NCI-H748 (cell line): Measurements from ENCODE around the gene RBFOX2.
A peak's percentile ranks its signal among the peaks of the same experiment; 100 is the strongest.
"Not testable (repeated sequence)": the region's sequence is repeated elsewhere in the genome, so short reads cannot be mapped to it uniquely, and the experiment has no call there.

Source experiments
- DNase-seq: peaks from one replicate; lab custom pipeline; 2025; ENCODE audit not compliant: unreplicated experiment; lab: John Stamatoyannopoulos, UW

RBFOX2 gene

DNA sequence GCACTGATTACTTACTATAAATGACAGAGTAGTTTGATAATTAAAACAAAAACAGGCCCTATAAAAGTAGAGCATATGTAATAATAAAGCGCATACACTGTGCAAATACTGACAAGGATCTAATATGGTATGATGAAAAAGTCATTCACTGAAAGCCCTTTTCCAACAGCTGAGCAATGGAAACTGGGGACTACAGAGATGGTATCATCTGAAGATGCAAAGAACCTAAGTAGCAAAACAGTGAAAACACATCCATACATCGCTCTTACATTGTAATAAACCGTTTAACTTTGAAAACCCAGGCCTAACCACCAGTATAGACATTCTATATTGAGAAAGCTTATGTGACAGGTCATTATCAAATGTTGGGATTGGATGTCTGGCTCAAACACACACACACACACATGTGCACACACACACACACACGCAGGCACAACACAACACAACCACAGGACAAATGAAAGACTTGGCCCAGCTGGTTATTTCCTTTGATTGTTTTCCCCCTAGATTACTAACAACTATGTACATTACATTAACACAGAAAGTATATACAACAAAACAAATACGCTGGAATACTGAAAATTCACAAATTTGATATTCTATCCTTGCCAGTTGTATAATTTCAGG is 191.4 kb downstream of the RBFOX2 start:
- DNase-seq: peak; percentile 13

GRCh38 chr22:35835998-35836691 is 192.5 kb downstream of the RBFOX2 start:
- DNase-seq: peak; percentile 86

GRCh38 chr22:35835267-35835997 is 193.2 kb downstream of the RBFOX2 start:
- DNase-seq: no peak

- no peak for DNase-seq
Measured at GRCh38 chr22:35834061-35834460, 194.6 kb downstream of the RBFOX2 start.

DNA sequence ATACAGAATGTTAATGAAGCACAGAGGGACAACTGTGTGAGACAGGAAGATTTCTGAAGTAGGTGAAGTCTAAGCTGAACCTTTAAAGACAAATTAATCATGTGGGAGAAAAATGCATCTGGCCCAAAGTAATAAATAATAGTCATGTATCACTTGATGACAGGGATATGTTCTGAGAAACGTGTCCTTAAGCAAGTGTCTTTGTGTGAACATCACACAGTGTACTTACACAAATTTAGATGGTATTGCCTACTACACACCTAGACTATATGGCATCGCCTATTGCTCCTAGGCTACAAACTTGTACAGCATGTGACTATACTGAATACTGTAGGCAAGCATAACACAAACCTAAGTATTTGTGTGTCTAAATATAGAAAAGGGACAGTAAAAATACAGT is 198.3 kb downstream of the RBFOX2 start:
- DNase-seq: no peak

GRCh38 chr22:35824256-35824655 is 204.4 kb downstream of the RBFOX2 start:
- no peak for DNase-seq

- no peak for DNase-seq
Measured at GRCh38 chr22:35821654-35822053, 207.0 kb downstream of the RBFOX2 start.

GRCh38 chr22:35819421-35819820 is 209.2 kb downstream of the RBFOX2 start:
- no peak for DNase-seq

- DNase-seq: no peak
Measured at GRCh38 chr22:35818897-35819296, 209.7 kb downstream of the RBFOX2 start.

GRCh38 chr22:35812600-35812999 is 216.0 kb downstream of the RBFOX2 start:
- DNase-seq: peak; percentile 8

DNA sequence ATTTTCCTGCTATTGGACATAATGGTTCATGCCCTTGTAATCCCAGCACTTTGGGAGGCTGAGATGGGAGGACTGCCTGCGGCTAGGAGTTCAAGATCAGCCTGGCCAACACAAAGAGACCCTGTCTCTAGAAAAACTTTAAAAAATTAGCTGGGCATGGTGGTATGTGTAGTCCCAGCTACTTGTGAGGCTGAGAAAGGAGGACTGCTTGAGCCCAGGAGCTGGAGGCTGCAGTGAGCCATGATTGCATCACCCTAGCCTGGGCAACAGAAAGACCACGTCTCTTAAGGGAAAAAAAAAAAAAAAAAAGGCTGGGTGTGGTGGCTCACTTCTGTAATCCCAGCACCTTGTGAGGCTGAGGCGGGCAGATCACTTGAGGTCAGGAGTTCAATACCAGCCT is 217.0 kb downstream of the RBFOX2 start:
- DNase-seq: no peak

GRCh38 chr22:35809816-35810215 is 218.8 kb downstream of the RBFOX2 start:
- DNase-seq: no peak

GRCh38 chr22:35808377-35808776 is 220.2 kb downstream of the RBFOX2 start:
- DNase-seq: no peak

- DNase-seq: not testable (repeated sequence)
Measured at GRCh38 chr22:35806668-35807067, 222.0 kb downstream of the RBFOX2 start.

DNA sequence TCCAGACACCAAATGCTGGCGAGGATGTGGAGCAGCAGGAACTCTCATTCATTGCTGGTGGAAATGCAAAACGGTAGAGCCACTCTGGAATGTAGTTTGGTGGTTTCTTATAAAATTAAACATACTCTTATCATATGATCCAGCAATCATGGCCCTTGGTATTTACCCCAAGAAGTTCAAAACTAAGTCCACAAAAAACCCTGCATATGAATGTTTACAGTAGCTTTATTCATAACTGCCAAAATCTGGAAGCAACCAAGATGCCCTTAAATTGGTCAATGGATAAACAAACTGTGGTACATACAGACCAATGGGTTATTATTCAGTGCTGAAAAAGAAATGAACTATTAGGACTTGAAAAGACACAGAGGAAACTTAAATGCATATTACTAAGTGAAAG is 223.2 kb downstream of the RBFOX2 start:
- DNase-seq: no peak

GRCh38 chr22:35804421-35804820 is 224.2 kb downstream of the RBFOX2 start:
- no peak for DNase-seq

DNA sequence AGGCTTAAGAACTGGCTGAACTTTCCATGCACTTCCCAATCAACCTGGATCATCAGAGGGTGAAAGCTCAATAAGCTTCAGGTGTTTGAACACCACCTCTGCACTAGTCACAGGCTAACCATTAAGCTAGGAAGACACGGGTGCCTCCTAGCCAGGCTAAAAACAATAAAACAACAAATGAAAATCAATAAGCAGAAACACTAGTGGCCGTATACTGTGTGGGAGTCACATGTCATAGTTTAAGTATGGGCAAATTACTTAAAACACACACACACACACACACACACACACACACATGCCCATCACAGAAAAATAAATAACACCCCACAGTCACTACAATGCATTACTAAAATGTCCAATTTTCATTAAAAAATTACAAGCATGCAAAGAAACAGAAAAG is 225.7 kb downstream of the RBFOX2 start:
- no peak for DNase-seq

- not testable (repeated sequence) for DNase-seq
Measured at GRCh38 chr22:35801301-35801700, 227.3 kb downstream of the RBFOX2 start.

DNA sequence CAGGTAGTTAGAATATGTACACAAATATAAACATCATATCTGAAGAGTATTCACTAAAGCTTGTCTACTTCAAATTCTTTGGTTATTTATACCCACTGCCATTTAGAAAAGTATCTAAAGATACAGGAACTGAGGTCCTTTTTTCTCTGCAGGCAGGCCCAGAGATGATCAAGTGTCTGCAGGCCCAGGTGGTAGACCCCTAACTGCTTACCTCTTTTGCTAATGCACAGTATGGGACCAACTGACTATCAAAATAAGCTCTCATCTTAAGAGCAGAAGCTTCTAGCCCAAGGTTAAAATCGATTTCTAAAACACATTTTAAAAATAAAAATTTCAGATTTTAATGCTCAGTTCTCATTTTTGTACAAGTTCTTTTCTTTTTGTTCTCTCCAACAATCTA is 229.5 kb downstream of the RBFOX2 start:
- DNase-seq: no peak

- DNase-seq: no peak
Measured at GRCh38 chr22:35797411-35797810, 231.2 kb downstream of the RBFOX2 start.

DNA sequence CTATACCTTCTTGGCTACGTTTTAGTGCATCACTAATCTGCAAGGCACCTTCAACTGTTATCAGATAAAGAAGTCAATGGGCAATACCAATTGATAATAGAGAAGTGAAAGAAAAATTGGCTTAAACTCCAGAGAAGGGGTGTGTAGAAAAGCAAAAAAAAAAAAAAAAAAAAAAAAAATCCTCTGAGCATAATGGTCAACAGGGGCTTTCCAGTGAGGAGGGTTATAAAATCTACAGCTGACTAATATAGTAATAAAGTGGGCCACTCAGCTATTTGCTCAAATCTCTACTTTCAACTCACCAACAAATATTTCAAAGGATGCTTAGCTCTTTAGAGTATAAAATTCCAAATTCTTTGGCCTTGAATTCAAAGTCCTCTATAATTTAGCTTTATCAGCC is 233.1 kb downstream of the RBFOX2 start:
- no peak for DNase-seq

DNA sequence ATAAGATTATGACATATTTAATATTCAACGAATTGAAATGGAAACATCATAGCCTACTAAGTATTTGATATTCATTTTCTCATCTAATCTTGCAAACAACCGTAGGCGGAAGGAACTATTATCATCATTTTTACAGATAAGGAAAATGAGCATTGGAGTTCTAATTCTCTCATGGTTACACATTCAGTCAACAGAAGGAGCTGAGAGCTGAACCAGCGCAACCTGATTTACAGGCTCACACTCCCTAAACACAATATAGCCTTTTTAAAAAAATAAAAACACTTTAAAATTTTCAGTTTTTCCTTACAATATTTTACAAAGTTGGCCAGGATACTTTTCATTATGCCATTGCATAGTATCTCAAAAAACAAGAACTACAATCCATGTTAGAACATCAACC is 236.1 kb downstream of the RBFOX2 start:
- no peak for DNase-seq
